ENCODE measurements around the gene ZNF460. TPM values are rescaled to one million over a fixed set of nuclear protein-coding genes. Genes with fewer than 3 reads are reported as not detected.

ZNF460 gene
- total and polyA plus RNA-seq, 2 of the 13 experiments (the other 11 are each of a cell fraction or from before 2014, with no cell fraction given): 14.5 to 44.8 TPM

DNA sequence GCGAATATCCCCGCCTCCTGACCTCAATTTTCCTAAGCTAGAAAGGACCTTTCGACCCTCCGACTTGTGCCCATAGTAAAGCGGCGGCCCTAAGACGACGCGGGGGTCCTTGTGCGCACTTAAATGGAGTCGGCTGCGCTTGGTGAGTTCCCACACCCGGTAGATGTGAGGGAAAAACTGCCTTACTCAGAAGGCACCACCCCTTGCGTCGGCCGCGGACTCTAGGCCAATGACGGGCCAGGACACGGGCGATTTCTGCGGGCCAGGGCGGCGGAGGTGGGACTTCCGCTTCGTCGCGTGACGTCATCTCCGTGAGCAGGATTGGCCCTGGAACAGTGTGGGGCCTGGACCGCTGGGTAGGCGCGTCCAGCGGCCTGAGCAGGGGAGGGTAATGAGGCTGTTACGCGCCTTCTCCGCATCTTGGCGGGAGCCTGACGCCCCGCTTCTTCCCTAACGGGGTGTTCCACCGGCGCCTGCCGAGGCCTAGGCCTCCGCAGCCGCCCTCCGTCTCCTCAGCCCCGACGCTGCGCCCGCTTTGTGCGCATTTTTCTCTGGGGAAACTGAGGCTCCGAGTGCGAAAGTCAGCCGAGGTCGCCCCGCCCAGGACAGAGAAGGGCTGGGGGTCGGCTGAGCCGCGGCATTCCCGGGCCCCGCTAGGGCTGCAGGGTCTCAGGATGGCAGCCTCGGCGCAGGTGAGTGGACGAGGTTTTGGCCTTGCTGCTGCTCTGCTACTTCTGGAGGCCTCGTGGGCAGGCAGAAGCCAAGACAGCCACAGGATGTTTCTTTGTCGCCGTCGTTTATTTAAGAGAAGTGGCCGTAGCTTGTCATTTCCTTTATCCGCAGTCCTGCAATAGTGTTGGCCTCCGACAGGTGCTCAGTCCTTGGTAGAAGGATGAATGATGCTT lies 40.1 kb downstream of the ZNF460 start, which contains the start of gene ZNF543 (continued):
- TF ChIP-seq, protein P1, sequence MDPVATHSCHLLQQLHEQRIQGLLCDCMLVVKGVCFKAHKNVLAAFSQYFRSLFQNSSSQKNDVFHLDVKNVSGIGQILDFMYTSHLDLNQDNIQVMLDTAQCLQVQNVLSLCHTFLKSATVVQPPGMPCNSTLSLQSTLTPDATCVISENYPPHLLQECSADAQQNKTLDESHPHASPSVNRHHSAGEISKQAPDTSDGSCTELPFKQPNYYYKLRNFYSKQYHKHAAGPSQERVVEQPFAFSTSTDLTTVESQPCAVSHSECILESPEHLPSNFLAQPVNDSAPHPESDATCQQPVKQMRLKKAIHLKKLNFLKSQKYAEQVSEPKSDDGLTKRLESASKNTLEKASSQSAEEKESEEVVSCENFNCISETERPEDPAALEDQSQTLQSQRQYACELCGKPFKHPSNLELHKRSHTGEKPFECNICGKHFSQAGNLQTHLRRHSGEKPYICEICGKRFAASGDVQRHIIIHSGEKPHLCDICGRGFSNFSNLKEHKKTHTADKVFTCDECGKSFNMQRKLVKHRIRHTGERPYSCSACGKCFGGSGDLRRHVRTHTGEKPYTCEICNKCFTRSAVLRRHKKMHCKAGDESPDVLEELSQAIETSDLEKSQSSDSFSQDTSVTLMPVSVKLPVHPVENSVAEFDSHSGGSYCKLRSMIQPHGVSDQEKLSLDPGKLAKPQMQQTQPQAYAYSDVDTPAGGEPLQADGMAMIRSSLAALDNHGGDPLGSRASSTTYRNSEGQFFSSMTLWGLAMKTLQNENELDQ (CRISPR knock-in tag; IDR thresholded peaks at IDR 0.05; ENCODE audit: borderline replicate concordance): no peak
- TF ChIP-seq ZNF660 (CRISPR knock-in tag; IDR thresholded peaks at IDR 0.05; ENCODE audit: borderline replicate concordance, low read depth): no peak
- TF ChIP-seq, protein P2, sequence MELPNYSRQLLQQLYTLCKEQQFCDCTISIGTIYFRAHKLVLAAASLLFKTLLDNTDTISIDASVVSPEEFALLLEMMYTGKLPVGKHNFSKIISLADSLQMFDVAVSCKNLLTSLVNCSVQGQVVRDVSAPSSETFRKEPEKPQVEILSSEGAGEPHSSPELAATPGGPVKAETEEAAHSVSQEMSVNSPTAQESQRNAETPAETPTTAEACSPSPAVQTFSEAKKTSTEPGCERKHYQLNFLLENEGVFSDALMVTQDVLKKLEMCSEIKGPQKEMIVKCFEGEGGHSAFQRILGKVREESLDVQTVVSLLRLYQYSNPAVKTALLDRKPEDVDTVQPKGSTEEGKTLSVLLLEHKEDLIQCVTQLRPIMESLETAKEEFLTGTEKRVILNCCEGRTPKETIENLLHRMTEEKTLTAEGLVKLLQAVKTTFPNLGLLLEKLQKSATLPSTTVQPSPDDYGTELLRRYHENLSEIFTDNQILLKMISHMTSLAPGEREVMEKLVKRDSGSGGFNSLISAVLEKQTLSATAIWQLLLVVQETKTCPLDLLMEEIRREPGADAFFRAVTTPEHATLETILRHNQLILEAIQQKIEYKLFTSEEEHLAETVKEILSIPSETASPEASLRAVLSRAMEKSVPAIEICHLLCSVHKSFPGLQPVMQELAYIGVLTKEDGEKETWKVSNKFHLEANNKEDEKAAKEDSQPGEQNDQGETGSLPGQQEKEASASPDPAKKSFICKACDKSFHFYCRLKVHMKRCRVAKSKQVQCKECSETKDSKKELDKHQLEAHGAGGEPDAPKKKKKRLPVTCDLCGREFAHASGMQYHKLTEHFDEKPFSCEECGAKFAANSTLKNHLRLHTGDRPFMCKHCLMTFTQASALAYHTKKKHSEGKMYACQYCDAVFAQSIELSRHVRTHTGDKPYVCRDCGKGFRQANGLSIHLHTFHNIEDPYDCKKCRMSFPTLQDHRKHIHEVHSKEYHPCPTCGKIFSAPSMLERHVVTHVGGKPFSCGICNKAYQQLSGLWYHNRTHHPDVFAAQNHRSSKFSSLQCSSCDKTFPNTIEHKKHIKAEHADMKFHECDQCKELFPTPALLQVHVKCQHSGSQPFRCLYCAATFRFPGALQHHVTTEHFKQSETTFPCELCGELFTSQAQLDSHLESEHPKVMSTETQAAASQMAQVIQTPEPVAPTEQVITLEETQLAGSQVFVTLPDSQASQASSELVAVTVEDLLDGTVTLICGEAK (IDR thresholded peaks at IDR 0.05): 0 out of 2 replicates have a peak, but pooled peaks have one; percentile 39
- TF ChIP-seq, protein P2 (CRISPR knock-in tag; IDR thresholded peaks at IDR 0.05): peak; percentile 27; the same call in 1 of the 2 replicates
- peak; percentile 98 for TF ChIP-seq SPEN (CRISPR knock-in tag; IDR thresholded peaks at IDR 0.05; ENCODE audit: low read depth)
- TF ChIP-seq ATF7-NPFF (CRISPR knock-in tag; IDR thresholded peaks at IDR 0.05; ENCODE audit: low read depth): no peak; the same call in 1 of the 2 replicates
- peak; percentile 92 for TF ChIP-seq ZMYM4 (CRISPR knock-in tag; IDR thresholded peaks at IDR 0.05)
- TF ChIP-seq ZNF432 (CRISPR knock-in tag; IDR thresholded peaks at IDR 0.05; ENCODE audit: borderline replicate concordance): no peak
- TF ChIP-seq CHCHD3 (CRISPR knock-in tag; IDR thresholded peaks at IDR 0.05): no peak
- no peak for TF ChIP-seq MTF2 (CRISPR knock-in tag; IDR thresholded peaks at IDR 0.05; ENCODE audit: borderline replicate concordance)
- TF ChIP-seq, protein P3, sequence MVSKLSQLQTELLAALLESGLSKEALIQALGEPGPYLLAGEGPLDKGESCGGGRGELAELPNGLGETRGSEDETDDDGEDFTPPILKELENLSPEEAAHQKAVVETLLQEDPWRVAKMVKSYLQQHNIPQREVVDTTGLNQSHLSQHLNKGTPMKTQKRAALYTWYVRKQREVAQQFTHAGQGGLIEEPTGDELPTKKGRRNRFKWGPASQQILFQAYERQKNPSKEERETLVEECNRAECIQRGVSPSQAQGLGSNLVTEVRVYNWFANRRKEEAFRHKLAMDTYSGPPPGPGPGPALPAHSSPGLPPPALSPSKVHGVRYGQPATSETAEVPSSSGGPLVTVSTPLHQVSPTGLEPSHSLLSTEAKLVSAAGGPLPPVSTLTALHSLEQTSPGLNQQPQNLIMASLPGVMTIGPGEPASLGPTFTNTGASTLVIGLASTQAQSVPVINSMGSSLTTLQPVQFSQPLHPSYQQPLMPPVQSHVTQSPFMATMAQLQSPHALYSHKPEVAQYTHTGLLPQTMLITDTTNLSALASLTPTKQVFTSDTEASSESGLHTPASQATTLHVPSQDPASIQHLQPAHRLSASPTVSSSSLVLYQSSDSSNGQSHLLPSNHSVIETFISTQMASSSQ (IDR thresholded peaks at IDR 0.05; ENCODE audit: low read depth): no peak
- TF ChIP-seq, protein P3 (CRISPR knock-in tag; IDR thresholded peaks at IDR 0.05; ENCODE audit: borderline replicate concordance): peak; percentile 48; the same call in 1 of the 2 replicates
